Stomach smooth muscle (tissue), 2 donors: Measurements from ENCODE around the gene APOL2.
"Not testable (repeated sequence)": the region's sequence is repeated elsewhere in the genome, so short reads cannot be mapped to it uniquely, and the experiment has no call there.

Source experiments
- H3K27ac ChIP-seq: one replicate; pipeline ENCODE4 v1.7.0; 2013; ENCODE audit warnings: mild to moderate bottlenecking, low read length, inconsistent platforms
- H3K27me3 ChIP-seq, 2 donors: one replicate each; pipeline ENCODE4 v1.7.0; 2013; ENCODE audit warnings: low read length in 2 of 2; ENCODE audit not compliant: insufficient read depth in 2 of 2, control insufficient read depth in 1 of 2
- H3K36me3 ChIP-seq, 2 donors: one replicate each; pipeline ENCODE4 v1.7.0; 2013; ENCODE audit warnings: low read length in 2 of 2; ENCODE audit not compliant: control insufficient read depth in 2 of 2, insufficient read depth in 2 of 2
- H3K4me1 ChIP-seq: one replicate; pipeline ENCODE4 v1.7.0; 2013; ENCODE audit warnings: low read length; ENCODE audit not compliant: control insufficient read depth, insufficient read depth
- H3K4me3 ChIP-seq, 2 donors: one replicate each; pipeline ENCODE4 v1.7.0; 2013; ENCODE audit warnings: low read length in 2 of 2
- H3K9ac ChIP-seq, 2 donors: one replicate each; pipeline ENCODE4 v1.7.0; 2013; ENCODE audit warnings: low read length in 2 of 2, mild to moderate bottlenecking in 1 of 2
- H3K9me3 ChIP-seq, 2 donors: one replicate each; pipeline ENCODE4 v1.7.0; 2013; ENCODE audit warnings: low read length in 2 of 2; ENCODE audit not compliant: control insufficient read depth in 2 of 2
- donor health status: healthy.
- donor health status: Pancreatic carcinoma.

Gene APOL2

DNA sequence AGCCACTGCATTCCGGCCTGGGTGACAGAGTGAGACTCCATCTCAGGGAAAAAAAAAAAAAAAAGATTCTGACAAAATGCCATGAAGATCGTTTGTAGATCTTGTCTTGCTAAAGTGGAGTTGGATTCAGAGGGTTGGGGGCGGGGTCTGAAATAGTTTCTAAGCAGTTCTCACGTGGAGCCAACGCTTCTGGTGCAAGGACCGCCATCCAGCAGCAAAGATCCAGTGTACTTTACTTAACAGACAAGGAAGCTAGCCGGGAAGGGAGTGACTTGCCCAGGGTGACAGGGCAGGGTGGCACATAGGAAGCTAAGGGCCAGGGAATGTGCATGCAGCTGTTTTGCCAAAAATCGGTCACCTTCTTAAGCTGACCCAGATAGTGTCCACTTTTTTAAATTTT, 41.1 kb upstream of the APOL2 start:
- Histone ChIP-seq H3K9ac (no peak overlapping the region), H3K27ac (no peak overlapping the region), H3K36me3 (peaks cover 38 to 43% of the 10 kb centered on the region in 2 donors), H3K4me1 (peaks cover 17% of the 10 kb centered on the region), H3K27me3 (no peaks in the 10 kb centered on the region), H3K9me3 (no peaks in the 10 kb centered on the region), H3K4me3 (no peak overlapping the region)

GRCh38 chr22:36279219-36279666, 39.9 kb upstream of the APOL2 start:
- Histone ChIP-seq H3K9me3 (no peaks in the 10 kb centered on the region), H3K27me3 (no peaks in the 10 kb centered on the region), H3K4me3 (no peak overlapping the region), H3K9ac (no peak overlapping the region), H3K27ac (no peak overlapping the region), H3K36me3 (peaks cover 26 to 31% of the 10 kb centered on the region in 2 donors), H3K4me1 (peaks cover 11% of the 10 kb centered on the region)

DNA sequence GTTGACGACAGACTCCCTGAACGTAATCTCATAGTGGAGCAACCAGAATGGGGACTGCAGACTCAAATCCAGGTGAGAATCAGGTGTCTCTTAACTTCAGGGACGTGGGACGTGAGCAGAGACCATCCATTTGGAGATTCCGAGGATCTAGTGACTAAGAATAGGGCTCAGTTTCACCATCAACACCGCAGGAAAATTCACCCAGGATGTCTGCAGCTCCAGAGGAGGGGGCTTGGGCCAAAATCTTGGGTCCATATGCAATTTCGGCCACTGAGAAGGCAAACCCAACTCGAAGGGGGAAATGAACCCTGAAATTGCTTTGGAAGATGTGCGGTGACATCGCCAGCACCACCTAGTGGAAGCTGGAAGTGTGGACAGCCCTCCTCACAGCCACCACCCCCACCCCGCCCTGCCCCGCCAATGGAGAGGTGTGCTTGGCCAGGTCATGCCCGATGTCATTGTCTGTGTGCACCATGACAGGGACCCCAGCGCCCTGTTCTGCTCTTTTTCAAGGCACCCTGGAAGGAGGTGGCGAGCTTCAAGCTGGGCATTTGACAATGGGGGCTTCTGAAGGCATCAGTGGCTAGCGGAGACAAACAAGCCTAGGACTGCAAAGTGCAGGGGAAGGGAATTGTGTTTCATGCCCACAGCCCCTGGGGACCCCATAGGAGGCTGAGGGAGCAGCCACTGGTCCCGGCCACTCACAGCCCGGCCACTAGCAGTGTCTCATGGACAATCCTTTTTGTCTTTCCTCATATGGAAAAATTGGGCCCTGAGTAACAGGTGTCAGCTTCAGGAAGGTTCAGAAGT, 38.4 kb upstream of the APOL2 start:
- Histone ChIP-seq H3K27ac (peak overlapping the region; percentile 58), H3K9me3 (no peaks in the 10 kb centered on the region), H3K4me3 (peak overlapping the region; percentile 44 to 47), H3K27me3 (no peaks in the 10 kb centered on the region), H3K4me1 (peaks cover 11% of the 10 kb centered on the region), H3K9ac (peak overlapping the region; percentile 29 to 47), H3K36me3 (peaks cover 15 to 19% of the 10 kb centered on the region in 2 donors)

DNA sequence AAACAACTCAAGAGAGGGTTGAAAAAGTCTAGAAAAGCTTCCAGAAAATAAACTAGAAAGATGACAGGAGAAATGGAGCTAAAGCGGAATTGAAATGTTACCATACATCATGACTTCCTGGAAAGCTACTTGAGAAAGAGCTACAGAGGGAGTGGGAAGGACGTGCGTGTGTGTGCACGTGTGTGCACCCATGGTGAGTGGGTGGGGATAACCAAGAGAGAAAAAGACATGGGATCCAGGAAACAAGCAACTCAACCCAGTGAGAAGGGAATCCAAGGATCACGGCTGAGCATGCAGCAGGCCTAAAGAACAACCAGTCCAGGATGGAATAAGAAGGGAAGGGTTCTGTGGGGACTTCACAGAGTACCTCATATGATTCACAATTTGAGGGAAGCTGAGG, 35.2 kb upstream of the APOL2 start:
- Histone ChIP-seq H3K4me1 (peaks cover 8% of the 10 kb centered on the region), H3K4me3 (no peak overlapping the region), H3K27ac (no peak overlapping the region), H3K27me3 (no peaks in the 10 kb centered on the region), H3K9me3 (no peaks in the 10 kb centered on the region), H3K9ac (no peak overlapping the region), H3K36me3 (peaks cover 2 to 4% of the 10 kb centered on the region in 2 donors)

- not testable (repeated sequence) for H3K4me3 ChIP-seq, H3K9ac ChIP-seq, H3K27me3 ChIP-seq, H3K27ac ChIP-seq, H3K4me1 ChIP-seq, H3K9me3 ChIP-seq, H3K36me3 ChIP-seq
These were observed 32.6 kb upstream of the APOL2 start for GRCh38 chr22:36271951-36272350.

DNA sequence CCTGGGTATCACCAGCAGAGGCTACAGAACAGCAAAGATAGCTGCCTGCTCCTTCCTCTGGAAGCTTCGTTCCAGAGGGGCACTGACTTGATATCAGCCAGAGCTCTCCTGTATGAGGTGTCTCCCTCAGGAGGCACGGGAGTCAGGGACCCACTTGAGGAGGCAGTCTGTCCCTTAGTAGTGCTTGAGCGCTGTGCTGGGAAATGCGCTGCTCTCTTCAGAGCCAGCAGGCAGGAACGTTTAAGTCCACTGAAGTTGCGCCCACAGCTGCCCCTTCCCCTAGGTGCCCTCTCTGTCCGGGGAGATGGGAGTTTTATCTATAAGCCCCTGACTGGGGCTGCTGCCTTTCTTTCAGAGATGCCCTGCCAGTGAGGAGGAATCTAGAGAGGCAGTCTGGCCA, 31.9 kb upstream of the APOL2 start:
- H3K4me3 ChIP-seq, H3K27ac ChIP-seq, H3K27me3 ChIP-seq, H3K36me3 ChIP-seq, H3K4me1 ChIP-seq, H3K9ac ChIP-seq, H3K9me3 ChIP-seq: not testable (repeated sequence)

DNA sequence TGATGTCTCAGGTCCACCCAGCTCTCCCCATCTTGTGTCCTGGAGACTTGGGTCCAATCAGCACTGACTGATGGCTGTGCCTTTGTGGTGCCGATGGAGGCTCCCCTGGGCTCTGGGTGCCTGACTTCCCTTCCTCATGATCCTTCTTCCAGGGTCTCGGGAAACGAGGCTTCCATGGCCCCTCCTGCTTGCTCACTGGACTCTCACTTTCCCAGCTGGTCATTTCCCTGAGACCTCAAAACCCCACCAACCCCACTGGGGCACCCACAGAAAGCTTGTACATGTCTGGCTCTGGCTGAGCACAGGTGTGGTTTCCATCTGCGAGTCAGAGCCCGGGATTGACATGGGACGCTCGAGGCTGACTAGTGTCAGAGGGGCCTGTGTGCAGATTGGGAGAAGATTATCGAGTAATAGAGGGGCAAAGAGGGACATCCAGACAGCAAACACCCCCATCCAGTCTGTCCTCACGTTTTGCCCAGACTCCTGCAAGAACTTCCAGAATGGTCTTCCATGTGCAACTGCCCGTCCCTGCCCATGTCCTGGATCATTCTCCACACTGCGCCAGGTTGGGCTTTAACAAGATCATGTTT, 28.7 kb upstream of the APOL2 start:
- no peak overlapping the region for H3K4me3 ChIP-seq
- peaks cover 9 to 15% of the 10 kb centered on the region in 2 donors for H3K36me3 ChIP-seq
- H3K27ac ChIP-seq = no peak overlapping the region
- no peaks in the 10 kb centered on the region for H3K27me3 ChIP-seq
- no peaks in the 10 kb centered on the region for H3K4me1 ChIP-seq
- H3K9me3 ChIP-seq = no peaks in the 10 kb centered on the region
- no peak overlapping the region for H3K9ac ChIP-seq

GRCh38 chr22:36267058-36267457, 27.7 kb upstream of the APOL2 start:
- Histone ChIP-seq H3K4me3 (no peak overlapping the region), H3K27ac (no peak overlapping the region), H3K9ac (no peak overlapping the region), H3K9me3 (no peaks in the 10 kb centered on the region), H3K4me1 (no peaks in the 10 kb centered on the region), H3K36me3 (peaks cover 11 to 18% of the 10 kb centered on the region in 2 donors), H3K27me3 (no peaks in the 10 kb centered on the region)

DNA sequence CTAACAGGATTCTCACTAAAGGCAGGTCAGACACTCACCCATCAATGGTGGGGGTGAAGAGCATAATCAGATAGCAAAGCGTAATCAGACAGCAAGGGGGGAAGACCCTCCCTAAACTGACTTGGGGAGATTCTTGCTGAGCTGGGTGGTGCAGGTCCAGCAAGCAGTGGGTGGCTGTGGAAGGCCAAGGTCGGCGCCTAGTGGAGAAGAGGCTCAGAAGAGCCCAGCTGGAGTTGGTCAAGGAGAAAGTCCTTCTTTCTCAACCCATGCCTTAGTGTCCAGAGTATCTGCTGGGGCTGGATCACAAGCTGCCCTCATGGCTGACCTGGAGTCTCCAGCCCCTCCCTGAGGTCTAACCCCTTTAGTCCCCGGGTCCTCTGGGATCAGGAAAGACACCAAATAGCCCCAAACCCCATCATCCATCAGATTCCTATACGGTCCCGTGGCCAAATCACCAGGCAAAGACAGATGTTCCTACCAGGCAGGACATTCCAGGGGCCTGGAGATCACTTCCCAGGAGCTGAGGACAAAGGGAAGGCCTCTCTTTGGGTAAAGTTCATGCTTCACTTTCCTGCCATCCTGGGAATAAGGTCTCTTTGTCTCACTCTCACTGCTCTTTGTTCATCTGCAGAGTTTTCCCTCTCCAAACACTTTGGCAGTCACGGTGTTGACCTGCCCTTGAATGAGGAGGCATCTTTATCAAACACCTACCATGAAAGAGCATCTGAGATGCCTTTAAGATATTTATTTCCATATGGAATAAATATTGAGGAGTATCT, 24.7 kb upstream of the APOL2 start:
- not testable (repeated sequence) for H3K4me3 ChIP-seq, H3K4me1 ChIP-seq, H3K27ac ChIP-seq, H3K9me3 ChIP-seq, H3K27me3 ChIP-seq, H3K9ac ChIP-seq
- peaks cover 17 to 22% of the 10 kb centered on the region in 2 donors for H3K36me3 ChIP-seq

- Histone ChIP-seq H3K4me1 (peaks cover 14% of the 10 kb centered on the region), H3K36me3 (peaks cover 17 to 22% of the 10 kb centered on the region in 2 donors)
- not testable (repeated sequence) for H3K4me3 ChIP-seq, H3K9ac ChIP-seq, H3K27ac ChIP-seq, H3K9me3 ChIP-seq, H3K27me3 ChIP-seq
These were observed 23.9 kb upstream of the APOL2 start for GRCh38 chr22:36263216-36263673.
